Lower leg skin (tissue), 3 donors: ENCODE measurements around the gene ALX3.

Experiments used
- CTCF ChIP-seq, 3 donors: fragments of 450-650 bp; IDR thresholded peaks; one replicate each; pipeline ENCODE4 v1.5.1; 2016; ENCODE audit warnings: antibody characterized with exemption in 3 of 3, mild to moderate bottlenecking in 3 of 3, moderate library complexity in 2 of 3
- POLR2A ChIP-seq, 2 donors: fragments of 450-650 bp; IDR thresholded peaks; one replicate each; pipeline ENCODE4 v1.6.1; 2016 to 2017; ENCODE audit warnings: antibody characterized with exemption in 2 of 2, mild to moderate bottlenecking in 1 of 2, moderate library complexity in 1 of 2

- TF ChIP-seq POLR2A (IDR thresholded peaks at IDR 0.05), result no peak
- no peak for TF ChIP-seq CTCF (IDR thresholded peaks at IDR 0.05)
These were observed 38.1 kb downstream of the ALX3 start for GRCh38 chr1:110032327-110032726.
